BLaER1 (cell line): Measurements from ENCODE around the gene CEP112.

Experiments used
- H3K27ac ChIP-seq: shearing (Covaris generic); formaldehyde crosslinking; 2 replicates; pipeline ENCODE4 v1.8.1; 2022
- H3K27me3 ChIP-seq: shearing (Covaris generic); formaldehyde crosslinking; 2 replicates; pipeline ENCODE4 v1.8.1; 2022
- H3K36me3 ChIP-seq: shearing (Covaris generic); formaldehyde crosslinking; 2 replicates; pipeline ENCODE4 v1.8.1; 2022
- H3K4me1 ChIP-seq: shearing (Covaris generic); formaldehyde crosslinking; 2 replicates; pipeline ENCODE4 v1.8.1; 2022
- H3K4me2 ChIP-seq: shearing (Covaris generic); formaldehyde crosslinking; 2 replicates; pipeline ENCODE4 v1.8.1; 2022
- H3K4me3 ChIP-seq: shearing (Covaris generic); formaldehyde crosslinking; 2 replicates; pipeline ENCODE4 v1.8.1; 2022
- H3K9ac ChIP-seq: shearing (Covaris generic); formaldehyde crosslinking; 2 replicates; pipeline ENCODE4 v1.8.1; 2022
- H3K9me3 ChIP-seq: shearing (Covaris generic); formaldehyde crosslinking; 2 replicates; pipeline ENCODE4 v1.8.1; 2022
- H4K20me1 ChIP-seq: shearing (Covaris generic); formaldehyde crosslinking; 2 replicates; pipeline ENCODE4 v1.8.1; 2022
- Cebpa-rat ChIP-seq: shearing (Covaris generic); IDR thresholded peaks from 2 replicates; pipeline ENCODE4 v1.8.1; 2022

Gene CEP112

GRCh38 chr17:65771704-65772103, 420.2 kb downstream of the CEP112 start:
- Histone ChIP-seq H3K9me3 (0 out of 2 replicates have a peak, but pooled peaks cover 3% of the 10 kb centered on the region), H3K27me3 (no peaks in the 10 kb centered on the region), H4K20me1 (no peaks in the 10 kb centered on the region), H3K36me3 (no peaks in the 10 kb centered on the region), H3K27ac (no peak overlapping the region), H3K4me2 (no peak overlapping the region), H3K9ac (no peak overlapping the region), H3K4me1 (peaks cover 27% of the 10 kb centered on the region), H3K4me3 (no peak overlapping the region)
- no peak for TF ChIP-seq Cebpa-rat

- Histone ChIP-seq H3K4me3 (no peak overlapping the region), H3K9me3 (no peaks in the 10 kb centered on the region), H3K4me2 (no peak overlapping the region), H3K27me3 (no peaks in the 10 kb centered on the region), H3K4me1 (no peaks in the 10 kb centered on the region), H3K36me3 (no peaks in the 10 kb centered on the region), H4K20me1 (no peaks in the 10 kb centered on the region), H3K27ac (no peak overlapping the region), H3K9ac (no peak overlapping the region)
- TF ChIP-seq Cebpa-rat, result no peak
These were observed 428.1 kb downstream of the CEP112 start for GRCh38 chr17:65763786-65764185.

- TF ChIP-seq Cebpa-rat, result no peak
These were observed 429.0 kb downstream of the CEP112 start for GRCh38 chr17:65762973-65763372.

GRCh38 chr17:65759532-65759931, 432.4 kb downstream of the CEP112 start:
- Histone ChIP-seq H3K4me3 (no peak overlapping the region), H3K4me1 (no peaks in the 10 kb centered on the region), H3K36me3 (no peaks in the 10 kb centered on the region), H3K4me2 (no peak overlapping the region), H4K20me1 (no peaks in the 10 kb centered on the region), H3K9ac (no peak overlapping the region), H3K27me3 (no peaks in the 10 kb centered on the region), H3K9me3 (no peaks in the 10 kb centered on the region), H3K27ac (no peak overlapping the region)
- no peak for TF ChIP-seq Cebpa-rat

More at GRCh38 chr17:65762973-65763372, 429.0 kb downstream of the CEP112 start:
- Histone ChIP-seq H3K4me1 (no peaks in the 10 kb centered on the region), H4K20me1 (no peaks in the 10 kb centered on the region), H3K4me3 (no peak overlapping the region), H3K4me2 (no peak overlapping the region), H3K27me3 (no peaks in the 10 kb centered on the region), H3K9me3 (no peaks in the 10 kb centered on the region), H3K9ac (no peak overlapping the region), H3K36me3 (no peaks in the 10 kb centered on the region), H3K27ac (no peak overlapping the region)

GRCh38 chr17:65756760-65757159, 435.2 kb downstream of the CEP112 start:
- Histone ChIP-seq H3K27me3 (no peaks in the 10 kb centered on the region), H3K9me3 (no peaks in the 10 kb centered on the region), H3K4me2 (no peak overlapping the region), H3K27ac (no peak overlapping the region), H3K36me3 (no peaks in the 10 kb centered on the region), H3K4me3 (no peak overlapping the region), H3K9ac (no peak overlapping the region), H3K4me1 (0 out of 2 replicates have a peak, but pooled peaks cover 4% of the 10 kb centered on the region), H4K20me1 (no peaks in the 10 kb centered on the region)
- no peak for TF ChIP-seq Cebpa-rat

- Histone ChIP-seq H3K4me2 (no peak overlapping the region), H3K9me3 (no peaks in the 10 kb centered on the region), H3K9ac (no peak overlapping the region), H3K4me3 (no peak overlapping the region), H3K4me1 (peaks cover 13% of the 10 kb centered on the region), H3K36me3 (no peaks in the 10 kb centered on the region), H3K27ac (no peak overlapping the region), H4K20me1 (no peaks in the 10 kb centered on the region), H3K27me3 (no peaks in the 10 kb centered on the region)
- no peak for TF ChIP-seq Cebpa-rat
These were observed 436.1 kb downstream of the CEP112 start for GRCh38 chr17:65755799-65756198.

GRCh38 chr17:65754630-65755029, 437.3 kb downstream of the CEP112 start:
- Histone ChIP-seq H4K20me1 (no peaks in the 10 kb centered on the region), H3K9ac (no peak overlapping the region), H3K36me3 (no peaks in the 10 kb centered on the region), H3K4me3 (no peak overlapping the region), H3K4me1 (peaks cover 22% of the 10 kb centered on the region), H3K27me3 (no peaks in the 10 kb centered on the region), H3K4me2 (no peak overlapping the region), H3K9me3 (no peaks in the 10 kb centered on the region), H3K27ac (no peak overlapping the region)
- TF ChIP-seq Cebpa-rat, result no peak

- H4K20me1 ChIP-seq, result no peaks in the 10 kb centered on the region
- H3K36me3 ChIP-seq, result no peaks in the 10 kb centered on the region
- H3K27ac ChIP-seq, result no peak overlapping the region
- no peaks in the 10 kb centered on the region for H3K27me3 ChIP-seq
- H3K4me3 ChIP-seq, result no peak overlapping the region
- no peak overlapping the region for H3K4me2 ChIP-seq
- no peak for TF ChIP-seq Cebpa-rat
- no peaks in the 10 kb centered on the region for H3K9me3 ChIP-seq
- H3K9ac ChIP-seq, result no peak overlapping the region
- H3K4me1 ChIP-seq, result peaks cover 22% of the 10 kb centered on the region
These were observed 437.9 kb downstream of the CEP112 start for GRCh38 chr17:65754081-65754480.

- no peaks in the 10 kb centered on the region for H3K36me3 ChIP-seq
- no peaks in the 10 kb centered on the region for H4K20me1 ChIP-seq
These were observed 438.6 kb downstream of the CEP112 start for GRCh38 chr17:65753348-65753747.

GRCh38 chr17:65751263-65751662, 440.7 kb downstream of the CEP112 start:
- H3K4me2 ChIP-seq, result peak overlapping the region; percentile 59
- H4K20me1 ChIP-seq, result no peaks in the 10 kb centered on the region
- no peak overlapping the region for H3K4me3 ChIP-seq
- peaks cover 22% of the 10 kb centered on the region for H3K4me1 ChIP-seq
- no peaks in the 10 kb centered on the region for H3K9me3 ChIP-seq
- no peak for TF ChIP-seq Cebpa-rat
- no peak overlapping the region for H3K27ac ChIP-seq
- no peaks in the 10 kb centered on the region for H3K36me3 ChIP-seq
- no peaks in the 10 kb centered on the region for H3K27me3 ChIP-seq
- H3K9ac ChIP-seq, result no peak overlapping the region

More at GRCh38 chr17:65753348-65753747, 438.6 kb downstream of the CEP112 start:
- Histone ChIP-seq H3K9ac (no peak overlapping the region), H3K4me2 (no peak overlapping the region), H3K27ac (no peak overlapping the region), H3K9me3 (no peaks in the 10 kb centered on the region), H3K4me3 (no peak overlapping the region), H3K4me1 (peaks cover 22% of the 10 kb centered on the region), H3K27me3 (no peaks in the 10 kb centered on the region)
- TF ChIP-seq Cebpa-rat, result no peak

GRCh38 chr17:65750631-65751115, 441.3 kb downstream of the CEP112 start:
- H3K27me3 ChIP-seq, result no peaks in the 10 kb centered on the region
- no peak for TF ChIP-seq Cebpa-rat
- peak overlapping the region; percentile 59 for H3K4me2 ChIP-seq
- H3K9me3 ChIP-seq, result no peaks in the 10 kb centered on the region
- no peaks in the 10 kb centered on the region for H4K20me1 ChIP-seq
- no peak overlapping the region for H3K9ac ChIP-seq
- H3K4me3 ChIP-seq, result no peak overlapping the region
- H3K36me3 ChIP-seq, result no peaks in the 10 kb centered on the region
- H3K27ac ChIP-seq, result no peak overlapping the region
- H3K4me1 ChIP-seq, result peaks cover 22% of the 10 kb centered on the region
